ENCODE data around the gene PLA2G6.

PLA2G6 gene

GRCh38 chr22:38070250-38070921, 111.2 kb downstream of the PLA2G6 start:
- no peak for DNase-seq (ENCODE audit: low spot score)
- in situ Hi-C loops (cut with MboI; ENCODE audit: low sequenced_read_pairs, unreplicated experiment): no loop called here
- TF ChIP-seq CTCF (IDR thresholded peaks at IDR 0.05; ENCODE audit: borderline replicate concordance, control extremely low read depth, extremely low read depth, insufficient read depth, missing control alignments): no peak

- DNase-seq (ENCODE audit: low spot score): no peak
- no peak for TF ChIP-seq CTCF (IDR thresholded peaks at IDR 0.05; ENCODE audit: borderline replicate concordance, control extremely low read depth, extremely low read depth, insufficient read depth, missing control alignments)
- in situ Hi-C loops (cut with MboI; ENCODE audit: low sequenced_read_pairs, unreplicated experiment): no loop called here
Measured at GRCh38 chr22:38069372-38070249, 112.0 kb downstream of the PLA2G6 start.

- TF ChIP-seq CTCF (IDR thresholded peaks at IDR 0.05; ENCODE audit: borderline replicate concordance, control extremely low read depth, extremely low read depth, insufficient read depth, missing control alignments): no peak
- no peak for DNase-seq (ENCODE audit: low spot score)
- in situ Hi-C loops (cut with MboI; ENCODE audit: low sequenced_read_pairs, unreplicated experiment): no loop called here
Measured at GRCh38 chr22:38068641-38069371, 112.8 kb downstream of the PLA2G6 start.

GRCh38 chr22:38067761-38068360, 113.8 kb downstream of the PLA2G6 start:
- no peak for DNase-seq (ENCODE audit: low spot score)
- in situ Hi-C loops (cut with MboI; ENCODE audit: low sequenced_read_pairs, unreplicated experiment): no loop called here
- no peak for TF ChIP-seq CTCF (IDR thresholded peaks at IDR 0.05; ENCODE audit: borderline replicate concordance, control extremely low read depth, extremely low read depth, insufficient read depth, missing control alignments)

GRCh38 chr22:38067028-38067415, 114.6 kb downstream of the PLA2G6 start:
- no peak for DNase-seq (ENCODE audit: low spot score)
- in situ Hi-C loops (cut with MboI; ENCODE audit: low sequenced_read_pairs, unreplicated experiment): no loop called here
- TF ChIP-seq CTCF (IDR thresholded peaks at IDR 0.05; ENCODE audit: borderline replicate concordance, control extremely low read depth, extremely low read depth, insufficient read depth, missing control alignments): no peak

GRCh38 chr22:38066381-38067027, 115.1 kb downstream of the PLA2G6 start:
- in situ Hi-C loops (cut with MboI; ENCODE audit: low sequenced_read_pairs, unreplicated experiment): no loop called here
- no peak for TF ChIP-seq CTCF (IDR thresholded peaks at IDR 0.05; ENCODE audit: borderline replicate concordance, control extremely low read depth, extremely low read depth, insufficient read depth, missing control alignments)
- DNase-seq (ENCODE audit: low spot score): no peak
